Superior temporal gyrus (tissue), 1 donor: ENCODE data around the gene DCTN3.

Experiments
- DNase-seq: peaks from one replicate; pipeline ENCODE4 v3.0.0-alpha.2; 2016; ENCODE audit errors: extremely low spot score

DCTN3 gene

DNA sequence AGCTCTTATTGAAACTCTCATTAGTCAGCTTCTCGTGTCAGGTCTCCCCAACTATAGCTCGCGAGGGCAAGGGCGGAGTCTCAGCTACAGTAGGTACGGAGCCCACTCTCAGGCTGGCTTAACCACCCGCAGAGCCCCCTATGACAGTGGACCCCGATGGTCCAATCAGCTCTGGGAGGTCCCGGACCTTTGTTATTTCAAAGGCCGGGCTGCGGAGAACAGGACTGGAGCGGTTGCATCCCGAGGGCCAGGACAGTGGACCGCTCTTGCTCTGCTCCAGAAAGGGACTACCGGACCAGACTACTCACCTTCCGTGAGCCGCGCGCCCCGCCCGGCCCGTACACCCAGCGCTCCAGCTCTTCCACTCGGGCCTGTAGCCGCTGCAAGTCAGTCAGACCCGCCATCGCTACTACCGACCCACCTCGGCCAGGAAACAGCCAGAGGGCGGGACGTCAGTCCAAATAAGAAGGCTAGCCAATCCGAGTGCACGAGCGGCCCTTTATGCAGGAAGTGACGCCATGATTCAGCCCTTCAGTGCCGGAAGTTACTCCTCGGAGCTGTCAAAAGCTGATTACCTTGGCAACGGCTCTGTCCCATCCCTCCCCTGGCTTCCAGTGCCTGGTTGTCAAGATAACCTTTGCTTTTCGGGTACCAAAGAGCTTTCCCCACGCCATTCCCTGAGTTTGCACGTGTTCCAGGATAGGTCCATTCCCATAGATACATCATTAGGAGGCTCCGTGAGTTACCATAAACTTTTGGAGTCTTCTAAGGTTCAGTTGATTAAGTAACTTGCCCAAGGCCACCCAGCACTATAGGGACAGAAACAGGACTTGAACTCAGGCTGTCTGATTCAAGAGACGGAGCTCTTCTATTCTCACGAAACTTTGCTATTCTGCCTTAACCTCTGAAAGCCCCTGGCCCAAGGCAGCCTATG lies at the start of gene DCTN3:
DCTN3 (minus strand) TSS at position 435 of the 934 bp plus-strand sequence; CDS start at position 404, 31 bp downstream.
- peak; percentile 99 for DNase-seq

DNA sequence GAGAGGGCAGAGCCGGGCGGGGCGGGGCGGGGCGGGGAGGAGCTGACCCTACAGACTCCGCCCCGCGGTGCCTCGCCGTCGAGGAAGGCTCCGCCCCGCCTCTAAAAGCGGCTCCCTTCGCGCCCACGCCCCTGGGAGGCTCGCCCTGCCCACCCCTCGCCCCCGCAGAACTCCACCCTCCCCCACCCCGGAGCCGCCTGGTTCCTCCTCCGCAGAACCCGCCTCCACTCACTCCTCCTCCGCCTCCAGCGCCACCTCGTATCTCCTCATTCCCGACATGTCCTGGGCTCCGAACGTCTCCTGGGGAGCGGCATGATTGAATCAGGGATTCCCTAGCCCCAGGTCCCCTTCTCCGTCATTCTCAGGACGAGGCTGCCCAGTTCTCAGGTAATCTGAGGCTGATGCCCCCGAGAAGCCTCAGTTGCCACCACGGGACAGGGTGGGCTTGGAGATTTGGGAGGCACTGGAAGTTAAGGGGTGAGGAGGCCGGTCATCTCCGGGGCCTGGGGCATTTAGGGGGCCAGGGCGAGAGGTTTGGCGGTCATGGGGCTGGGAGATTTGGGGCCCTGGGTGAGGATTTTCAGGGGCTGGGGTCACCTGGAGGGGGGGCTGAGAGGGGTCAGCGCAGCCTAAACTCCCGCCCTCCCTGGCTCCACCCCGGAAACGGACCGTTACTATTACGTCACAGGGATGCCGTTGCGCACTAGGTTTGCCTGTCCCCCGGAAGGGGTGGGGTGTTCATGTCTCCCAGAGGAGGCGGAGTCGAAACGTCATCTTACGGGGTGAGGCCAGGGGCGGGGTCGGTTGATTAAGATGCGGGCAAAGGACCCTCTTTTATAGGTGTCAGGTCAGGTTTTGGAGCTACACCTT lies 45.3 kb upstream of the DCTN3 start:
- peak; percentile 97 for DNase-seq

- no peak for DNase-seq
Observed at GRCh38 chr9:34665067-34665380, 44.7 kb upstream of the DCTN3 start.

DNA sequence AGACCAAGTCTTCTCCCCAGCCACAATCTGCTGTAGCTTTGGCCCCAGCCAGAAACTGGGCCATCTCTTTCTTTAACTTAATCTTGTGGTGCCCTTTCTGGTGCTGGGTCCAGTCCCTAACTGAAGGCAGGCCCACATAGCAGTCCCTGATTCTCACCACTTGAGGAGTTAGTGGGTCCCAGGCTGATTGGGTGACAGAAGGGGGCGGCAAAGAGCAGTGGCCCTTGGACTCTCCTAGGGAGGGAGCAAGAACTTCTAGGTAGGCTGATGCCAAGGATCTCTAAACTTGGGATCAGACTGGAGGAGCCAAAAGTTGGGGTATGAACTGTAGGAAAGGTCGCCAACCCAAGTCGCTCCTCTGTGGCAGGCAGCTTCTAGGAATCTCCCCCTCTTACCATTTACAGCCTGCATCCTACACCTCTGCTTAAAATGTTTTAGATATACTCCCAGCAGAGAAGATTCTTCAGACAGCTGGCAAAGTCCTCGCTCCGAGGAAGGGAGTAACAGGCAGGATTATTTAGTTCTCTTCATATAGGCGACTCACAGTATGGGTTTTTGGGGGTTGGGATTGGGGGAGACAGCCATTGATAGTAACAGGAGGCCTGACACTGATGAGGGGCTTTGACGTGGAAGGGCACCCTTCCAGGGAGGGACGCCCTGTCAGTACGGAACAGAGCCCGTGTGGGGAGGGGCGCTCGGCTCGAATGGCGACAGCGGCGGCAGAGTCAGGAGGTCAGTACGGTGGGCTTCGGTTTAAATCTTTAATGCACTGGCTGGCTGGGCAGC lies 44.2 kb upstream of the DCTN3 start:
- peak; percentile 80 for DNase-seq

DNA sequence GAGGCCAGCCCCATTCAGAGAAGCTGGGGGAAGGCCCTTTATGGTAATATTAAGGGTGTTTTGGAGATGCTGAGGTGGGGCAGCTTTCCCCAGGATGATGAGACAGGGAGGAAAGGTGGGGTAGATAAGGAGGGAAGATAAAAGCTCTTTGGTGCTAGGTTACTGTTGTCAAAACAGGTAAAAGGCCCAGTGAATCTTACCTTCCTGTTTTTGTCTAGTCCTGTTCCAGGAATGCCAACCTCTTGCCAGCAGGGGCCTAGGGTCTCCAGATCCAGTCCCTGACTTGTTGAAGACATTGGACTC lies 43.0 kb upstream of the DCTN3 start:
- no peak for DNase-seq

DNA sequence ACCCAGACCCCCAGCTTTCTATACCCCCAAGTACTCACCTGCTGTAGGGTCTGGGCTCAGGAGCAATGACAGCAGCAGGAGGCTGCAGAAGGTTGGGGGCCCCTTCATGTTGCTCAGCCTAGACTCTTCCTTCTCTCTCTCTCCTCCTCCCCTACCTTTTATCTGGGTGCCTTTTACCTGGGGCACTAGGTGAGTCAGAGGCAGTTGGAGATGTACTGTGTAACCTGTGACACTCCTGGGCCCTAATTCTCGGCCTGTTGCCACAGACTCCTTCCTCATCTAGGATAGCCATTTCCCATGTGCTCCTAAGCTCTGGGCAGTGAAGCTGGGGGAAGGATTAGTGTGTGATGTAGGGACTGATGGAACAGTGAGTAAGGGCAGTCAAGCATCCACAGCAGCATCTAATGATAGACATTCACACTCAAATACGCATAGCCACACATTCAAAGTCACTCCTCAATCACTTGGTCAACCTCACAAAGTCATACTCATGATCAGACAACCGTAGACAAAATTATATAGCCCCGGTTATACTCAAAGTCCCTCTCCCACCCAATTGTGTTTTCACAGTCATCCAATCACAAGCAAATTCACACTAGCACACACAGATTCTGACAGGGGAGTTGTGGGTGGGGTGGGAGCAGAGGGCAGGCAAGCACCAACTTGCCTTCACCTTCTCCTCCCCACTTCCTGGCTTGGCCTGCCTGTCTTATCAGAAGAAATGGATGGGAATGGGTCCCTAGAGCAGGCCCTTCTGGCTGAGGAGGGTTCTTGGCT lies 42.4 kb upstream of the DCTN3 start, which contains the start of gene CCL27:
CCL27 (minus strand) TSS at position 132 of the 777 bp plus-strand sequence; CDS start at position 108, 24 bp downstream.
- no peak for DNase-seq

DNA sequence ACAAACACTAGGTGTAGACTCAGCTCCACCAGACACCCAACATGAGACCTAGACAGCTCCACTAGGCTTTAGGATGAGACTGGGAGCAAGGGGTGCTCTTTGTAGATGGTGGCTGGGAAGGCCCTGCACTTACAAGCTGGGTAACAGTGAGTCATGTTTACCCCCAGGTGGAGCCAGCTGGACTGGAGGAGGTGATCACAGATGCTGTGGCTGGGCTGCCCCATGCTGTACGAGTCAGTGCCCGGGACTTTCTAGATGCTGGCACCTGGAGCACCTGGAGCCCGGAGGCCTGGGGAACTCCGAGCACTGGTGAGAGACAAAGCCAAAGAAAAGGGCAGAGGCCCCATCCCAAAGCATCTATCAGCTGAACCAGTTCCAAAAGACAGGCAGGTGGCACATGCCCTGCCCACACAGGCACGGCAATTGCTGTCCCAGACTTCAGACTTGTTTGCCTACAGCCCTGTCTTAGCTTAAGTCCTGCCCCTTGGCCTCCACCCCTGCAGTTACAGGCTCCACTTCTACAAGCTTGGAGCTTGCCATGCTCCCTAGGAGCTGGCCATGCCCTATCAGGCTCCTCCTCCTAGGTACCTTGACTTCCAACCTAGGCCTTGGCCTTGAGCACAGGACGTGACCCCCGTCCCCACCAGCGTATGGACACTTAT lies 39.4 kb upstream of the DCTN3 start:
- no peak for DNase-seq

DNA sequence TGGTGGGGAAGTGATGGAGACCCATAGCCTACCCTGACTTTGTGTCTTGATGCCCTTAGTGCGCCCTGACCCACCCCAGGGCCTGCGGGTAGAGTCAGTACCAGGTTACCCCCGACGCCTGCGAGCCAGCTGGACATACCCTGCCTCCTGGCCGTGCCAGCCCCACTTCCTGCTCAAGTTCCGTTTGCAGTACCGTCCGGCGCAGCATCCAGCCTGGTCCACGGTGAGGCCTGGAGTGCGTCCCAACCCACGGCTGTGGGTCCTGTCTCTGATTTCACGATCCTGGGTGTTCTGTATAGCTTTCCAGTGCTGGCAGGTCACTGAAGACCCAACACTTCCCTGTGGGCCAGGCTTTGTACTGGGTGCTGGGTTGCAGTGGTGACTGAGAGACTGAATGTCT lies 38.2 kb upstream of the DCTN3 start:
- DNase-seq = no peak

- no peak for DNase-seq
Observed at GRCh38 chr9:34656992-34657391, 36.7 kb upstream of the DCTN3 start.

- no peak for DNase-seq
Observed at GRCh38 chr9:34655394-34655793, 35.1 kb upstream of the DCTN3 start.

GRCh38 chr9:34654323-34655051 lies 34.2 kb upstream of the DCTN3 start:
- peak; percentile 71 for DNase-seq

DNA sequence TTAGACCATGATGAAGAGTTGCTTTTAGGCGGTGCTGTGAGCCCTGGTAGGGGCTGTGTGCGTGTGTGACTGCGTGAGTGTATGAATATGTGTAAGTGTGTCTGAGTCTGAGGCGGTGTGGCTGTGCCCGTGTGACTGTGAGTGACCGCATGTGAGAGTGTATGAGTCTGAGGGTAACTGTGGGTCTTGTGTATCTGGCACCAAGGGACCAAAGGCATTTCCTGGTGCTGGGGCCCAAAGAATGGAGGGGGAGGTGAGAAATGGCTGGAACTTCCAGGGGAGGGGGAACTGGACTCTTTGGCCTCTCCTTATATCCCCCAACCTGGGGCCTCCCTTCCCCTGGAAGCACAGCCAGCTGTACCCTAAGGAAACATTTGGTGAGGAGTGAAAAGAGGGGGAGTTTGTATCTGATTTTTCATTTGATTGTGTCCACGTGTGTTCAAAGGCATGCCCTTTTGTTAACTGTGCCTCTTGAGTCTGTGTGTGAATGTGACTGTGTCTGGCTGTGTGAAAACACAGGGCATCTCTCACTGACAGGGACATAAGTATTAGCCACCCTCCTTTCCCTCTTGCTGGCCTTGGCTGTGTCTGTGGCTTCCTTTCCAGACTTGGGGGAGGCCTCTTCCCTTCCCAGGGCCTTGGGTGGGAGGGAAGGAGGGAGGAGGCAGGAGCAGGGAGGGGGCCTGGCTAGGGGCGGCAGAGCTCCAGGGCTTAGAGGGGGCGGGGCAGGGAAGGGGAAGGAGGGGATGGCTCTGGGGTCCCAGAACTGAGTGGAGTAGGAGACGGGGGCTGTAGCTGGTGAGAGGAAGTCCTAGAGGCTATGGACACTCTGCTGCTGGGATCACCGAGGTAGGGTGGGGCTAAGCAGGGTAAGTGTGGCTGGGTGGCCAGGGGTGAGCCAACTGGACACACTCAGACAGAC lies 33.1 kb upstream of the DCTN3 start:
- no peak for DNase-seq

GRCh38 chr9:34652602-34653000 lies 32.3 kb upstream of the DCTN3 start:
- peak; percentile 30 for DNase-seq

GRCh38 chr9:34651876-34652601 lies 31.7 kb upstream of the DCTN3 start, which contains the start of gene IL11RA:
TSS of gene IL11RA (plus strand) at chr9:34652185. CDS start at chr9:34655218, 3,033 bp downstream.
- peak; percentile 88 for DNase-seq

DNA sequence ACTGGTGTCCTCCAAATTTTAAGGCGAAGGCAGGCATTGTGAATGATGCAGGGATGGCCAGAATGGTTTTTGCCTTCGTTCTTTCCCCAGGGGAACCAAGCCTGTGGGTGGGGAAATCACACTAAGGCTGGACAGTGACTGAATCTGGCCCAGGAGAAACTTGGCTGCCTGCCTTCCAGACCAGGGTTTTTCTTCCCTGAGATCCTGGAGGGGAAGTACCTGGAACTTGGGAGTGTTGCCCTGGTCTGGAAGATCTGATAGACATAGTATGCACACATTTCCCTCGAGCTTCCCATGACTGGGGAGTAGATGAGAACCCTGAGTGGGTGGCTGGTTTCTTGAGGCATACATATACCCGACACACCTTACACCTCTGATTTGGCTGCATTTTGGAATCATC lies 31.0 kb upstream of the DCTN3 start:
- no peak for DNase-seq

DNA sequence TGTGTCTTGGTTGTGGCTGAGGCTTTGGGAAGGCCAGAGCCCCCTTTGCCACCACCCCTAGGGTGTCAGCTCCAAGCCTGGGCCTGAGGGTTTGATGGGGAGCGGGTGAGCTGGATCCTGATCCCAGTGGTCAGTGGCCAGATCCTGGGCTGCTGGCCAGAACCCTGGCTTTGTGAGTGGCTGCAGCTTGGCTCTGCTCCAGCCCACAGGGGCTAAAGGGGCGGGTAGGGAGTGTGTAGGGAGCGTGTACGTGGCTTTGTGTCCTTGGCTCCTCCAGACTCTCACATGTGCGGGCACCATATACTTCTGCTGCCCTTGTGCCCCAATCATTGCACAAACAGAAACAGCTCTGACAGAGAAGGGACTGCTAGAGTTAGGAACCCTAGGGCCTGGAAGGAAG lies 30.5 kb upstream of the DCTN3 start:
- no peak for DNase-seq

DNA sequence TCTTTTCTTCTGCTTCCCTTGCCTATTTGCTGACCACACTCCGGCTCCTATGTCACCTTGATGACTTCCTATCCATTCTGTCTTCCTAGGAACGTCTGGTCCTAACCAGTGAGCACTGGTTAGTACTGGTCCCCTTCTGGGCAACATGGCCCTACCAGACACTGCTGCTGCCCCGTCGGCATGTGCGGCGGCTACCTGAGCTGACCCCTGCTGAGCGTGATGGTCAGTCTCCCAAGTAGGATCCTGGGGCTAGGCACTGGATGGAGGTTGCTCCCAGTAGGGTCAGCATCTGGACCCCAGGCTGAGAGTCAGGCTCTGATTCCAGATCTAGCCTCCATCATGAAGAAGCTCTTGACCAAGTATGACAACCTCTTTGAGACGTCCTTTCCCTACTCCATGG lies 28.4 kb upstream of the DCTN3 start:
- DNase-seq = no peak

DNA sequence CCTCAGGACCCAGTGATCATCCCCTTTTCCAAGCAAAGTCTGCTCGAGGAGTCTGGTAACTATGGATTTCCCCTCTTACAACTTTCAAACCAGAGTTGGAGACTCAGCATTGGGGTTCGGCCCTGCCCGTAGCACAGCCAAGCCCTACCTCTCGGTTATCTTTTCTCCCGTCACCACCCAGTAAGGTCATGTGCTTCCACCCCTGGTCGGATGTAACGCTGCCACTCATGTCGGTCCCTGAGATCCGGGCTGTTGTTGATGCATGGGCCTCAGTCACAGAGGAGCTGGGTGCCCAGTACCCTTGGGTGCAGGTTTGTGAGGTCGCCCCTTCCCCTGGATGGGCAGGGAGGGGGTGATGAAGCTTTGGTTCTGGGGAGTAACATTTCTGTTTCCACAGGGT lies 27.4 kb upstream of the DCTN3 start:
- DNase-seq = no peak
